HG02943 (cell line): Measurements from ENCODE around the gene BAZ1A.
"Not testable (repeated sequence)": the region's sequence is repeated elsewhere in the genome, so short reads cannot be mapped to it uniquely, and the experiment has no call there.

Experiments used
- ATAC-seq: cut with Tn5 transposase; IDR thresholded peaks from one replicate; pipeline ENCODE4 v1.9.1; 2021; ENCODE audit warnings: mild to moderate bottlenecking, low read depth, moderate library complexity; ENCODE audit not compliant: unreplicated experiment

BAZ1A gene

DNA sequence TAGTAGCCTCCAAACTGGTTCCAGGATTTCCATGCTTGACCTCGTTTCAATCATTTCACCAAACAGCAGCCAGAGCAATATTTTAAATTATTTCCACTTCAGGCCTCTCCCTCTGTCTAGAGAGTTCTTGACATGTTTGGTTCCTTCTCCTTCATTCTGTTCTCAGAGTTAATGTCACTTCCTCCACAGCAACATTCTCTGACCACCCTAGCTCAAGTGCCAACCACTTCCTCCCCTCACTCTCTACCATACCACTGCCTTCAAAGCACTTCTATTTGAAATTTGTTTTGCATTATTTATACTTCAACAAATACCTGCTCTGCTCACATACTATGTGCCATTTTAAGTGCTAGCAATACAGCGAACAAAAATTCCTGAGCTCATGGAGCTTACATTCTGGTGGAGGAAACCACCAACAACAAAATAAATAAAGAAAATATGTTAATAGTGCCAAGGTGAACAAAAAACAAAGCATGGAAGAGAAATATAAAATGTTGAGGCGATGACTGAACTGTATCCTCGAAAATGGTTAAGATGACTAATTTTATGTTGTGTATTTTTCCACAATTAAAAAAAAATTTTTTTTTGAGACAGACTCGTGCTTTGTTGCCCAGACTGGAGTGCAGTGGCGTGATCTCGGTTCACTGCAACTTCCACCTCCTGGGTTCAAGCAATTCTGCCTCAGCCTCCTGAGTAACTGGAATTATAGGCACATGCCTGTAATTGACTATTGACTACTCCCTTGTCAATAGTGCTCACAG is 17.3 kb downstream of the BAZ1A start:
- ATAC-seq = no peak

DNA sequence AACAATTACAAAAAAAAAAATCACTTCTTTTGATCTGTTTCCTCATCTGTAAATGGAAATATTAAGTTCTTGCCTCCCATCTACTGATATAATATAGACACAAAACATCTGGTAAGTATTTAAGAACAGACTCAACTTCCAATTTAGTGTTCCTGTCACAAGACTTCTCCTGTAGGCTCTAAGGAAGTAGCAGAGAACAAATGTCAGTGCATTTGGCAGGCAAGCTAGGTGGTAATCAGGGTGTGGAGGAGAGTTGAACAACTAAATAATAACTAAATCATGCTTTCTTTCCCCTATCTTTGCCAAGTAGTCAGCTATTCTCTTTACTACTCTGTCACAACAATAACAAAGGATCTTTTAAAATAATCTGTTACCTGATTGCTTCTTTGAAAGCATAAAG is 22.1 kb downstream of the BAZ1A start:
- no peak for ATAC-seq

DNA sequence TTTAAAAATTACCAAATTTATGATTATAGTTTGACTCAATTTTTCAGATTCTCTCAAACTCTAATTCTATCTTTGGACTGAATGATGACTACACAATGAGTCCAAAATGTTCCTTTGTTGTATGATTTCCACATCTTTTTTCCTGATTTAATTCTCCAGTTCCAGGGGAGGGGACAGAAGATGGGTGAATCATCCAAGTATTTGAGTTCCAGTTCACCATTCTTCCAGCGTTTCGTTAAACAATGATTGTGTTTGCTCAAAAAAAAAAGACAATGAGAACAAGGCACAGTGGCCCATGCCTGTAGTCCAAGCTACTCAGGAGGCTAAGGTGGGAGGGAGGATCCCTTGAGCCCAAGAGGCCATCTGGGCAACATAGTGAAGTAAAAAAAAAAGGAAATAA is 23.8 kb downstream of the BAZ1A start:
- no peak for ATAC-seq

DNA sequence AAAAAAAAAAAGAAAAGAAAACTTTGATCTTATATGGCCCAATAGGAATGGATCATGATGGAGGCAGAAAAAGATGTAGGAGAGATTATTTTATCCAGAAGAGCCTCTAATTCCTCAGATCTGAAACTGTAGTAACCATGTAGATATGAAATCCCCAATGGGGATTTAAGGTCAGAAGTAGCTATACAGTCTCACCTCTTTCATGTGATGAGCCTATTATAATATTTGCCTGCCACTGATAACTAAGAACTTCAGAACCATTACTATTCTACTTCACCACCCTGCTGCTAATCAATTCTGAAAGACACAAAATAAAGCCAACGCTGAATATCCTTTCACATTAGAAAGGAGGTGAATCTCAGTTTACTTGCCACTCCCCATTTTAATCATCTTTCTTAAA is 29.3 kb downstream of the BAZ1A start:
- no peak for ATAC-seq

DNA sequence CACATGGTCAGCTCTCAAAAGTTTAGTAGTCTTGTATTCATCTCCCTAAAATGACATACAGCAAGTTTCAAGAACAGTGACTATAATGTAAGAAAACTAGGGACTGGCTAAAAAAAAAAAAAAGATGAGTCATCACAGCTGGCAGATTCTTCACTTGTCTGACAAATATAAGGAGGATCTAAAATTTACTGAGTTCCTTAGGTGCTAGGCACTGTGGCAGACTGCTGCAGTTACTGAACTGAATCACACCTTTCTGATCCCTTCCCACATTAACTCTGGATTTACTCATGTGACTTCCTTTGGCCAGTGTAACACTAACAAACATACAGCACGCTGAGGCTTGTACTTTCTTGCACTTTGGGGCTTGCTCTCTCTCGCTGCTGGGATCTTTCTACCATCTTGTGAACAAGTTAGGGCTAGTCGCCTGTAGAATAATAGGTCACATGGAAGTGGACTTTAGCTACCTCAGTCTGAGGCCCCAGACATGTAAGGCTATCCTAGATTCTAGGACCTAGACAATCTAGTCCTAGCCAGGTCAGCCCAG is 32.1 kb downstream of the BAZ1A start:
- no peak for ATAC-seq

DNA sequence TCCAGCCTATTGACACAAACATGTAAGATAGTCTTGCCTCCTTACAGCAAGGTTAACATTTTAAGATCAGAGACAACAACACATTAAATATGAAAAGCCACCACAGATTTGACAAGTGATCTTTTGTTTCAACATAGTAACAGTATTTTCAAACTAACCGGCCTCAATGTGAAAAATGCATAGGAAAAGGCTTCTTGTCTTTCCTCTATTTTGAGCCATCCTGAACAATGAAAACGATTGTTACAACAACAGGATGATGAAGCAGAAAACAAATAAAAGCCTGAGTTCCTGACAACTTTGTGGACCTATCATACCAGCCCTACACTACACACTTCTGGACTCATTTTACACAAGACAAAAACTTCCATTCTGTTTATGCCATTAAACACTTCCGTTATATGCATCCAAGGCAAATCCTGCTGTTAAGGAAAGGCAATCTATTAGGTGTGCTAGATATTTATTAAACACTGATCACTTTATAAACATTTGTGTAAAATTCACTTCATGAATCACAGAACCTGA is 37.3 kb downstream of the BAZ1A start:
- no peak for ATAC-seq

DNA sequence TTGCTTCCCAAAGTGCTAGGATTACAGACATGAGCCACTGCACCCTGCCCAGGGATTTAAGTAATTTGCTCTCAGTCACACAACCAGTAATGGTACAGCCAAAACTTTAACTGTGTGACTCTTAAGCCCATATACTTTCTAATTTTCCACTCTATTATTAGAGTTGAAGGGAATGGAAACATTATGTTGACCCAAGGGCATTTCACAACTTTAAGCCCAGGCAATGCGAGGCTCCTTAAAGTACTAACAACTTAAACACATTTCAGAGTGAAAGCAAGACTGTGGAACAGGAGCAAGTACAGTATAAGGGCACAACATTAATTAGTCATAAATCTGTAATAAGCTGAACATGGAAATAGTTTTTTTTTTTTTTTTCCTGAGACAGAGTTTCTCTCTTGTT is 39.8 kb downstream of the BAZ1A start:
- no peak for ATAC-seq

DNA sequence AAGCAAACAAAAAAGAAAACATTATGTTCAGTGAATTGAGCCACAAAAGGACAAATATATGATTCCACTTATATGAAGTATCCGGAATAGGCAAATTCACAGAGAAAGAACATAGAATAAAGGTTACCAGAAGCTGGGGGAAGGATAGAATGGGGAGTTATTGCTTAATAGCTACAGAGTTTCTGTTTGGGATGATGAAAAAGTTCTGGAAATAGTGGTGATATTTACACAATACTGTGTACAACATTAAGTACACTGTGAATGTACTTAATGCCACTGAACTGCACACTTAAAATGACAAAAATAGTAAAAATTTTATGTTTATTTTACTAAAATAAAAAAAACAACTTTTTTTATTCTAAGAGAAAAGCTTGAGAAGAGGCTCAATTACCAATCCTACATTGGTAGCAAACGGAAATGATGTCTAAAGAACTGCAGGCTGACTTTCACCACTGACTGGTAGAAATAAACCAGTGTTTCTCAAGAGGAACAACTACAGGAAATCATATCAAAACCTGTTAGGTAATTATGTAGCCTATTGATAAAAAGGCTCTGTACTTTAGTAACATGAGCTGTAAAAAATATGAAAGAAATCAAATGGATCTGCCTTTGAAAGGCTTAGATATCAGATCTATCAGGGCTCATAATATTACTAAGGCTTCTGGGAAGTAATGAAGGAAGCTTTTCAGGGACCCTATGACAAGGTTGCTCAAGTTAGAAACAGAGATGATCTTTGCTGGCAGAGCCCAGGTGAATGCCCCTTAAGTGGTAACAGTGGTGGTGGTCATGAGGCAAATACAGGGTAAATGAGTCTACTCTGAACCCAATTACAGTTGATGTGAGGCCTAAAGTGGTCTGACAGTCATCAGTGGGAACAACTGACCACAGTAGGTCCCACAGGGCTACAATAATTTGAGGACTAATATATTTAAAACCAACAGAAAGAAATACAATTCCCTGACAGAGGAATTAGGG is 41.3 kb downstream of the BAZ1A start:
- ATAC-seq = no peak

DNA sequence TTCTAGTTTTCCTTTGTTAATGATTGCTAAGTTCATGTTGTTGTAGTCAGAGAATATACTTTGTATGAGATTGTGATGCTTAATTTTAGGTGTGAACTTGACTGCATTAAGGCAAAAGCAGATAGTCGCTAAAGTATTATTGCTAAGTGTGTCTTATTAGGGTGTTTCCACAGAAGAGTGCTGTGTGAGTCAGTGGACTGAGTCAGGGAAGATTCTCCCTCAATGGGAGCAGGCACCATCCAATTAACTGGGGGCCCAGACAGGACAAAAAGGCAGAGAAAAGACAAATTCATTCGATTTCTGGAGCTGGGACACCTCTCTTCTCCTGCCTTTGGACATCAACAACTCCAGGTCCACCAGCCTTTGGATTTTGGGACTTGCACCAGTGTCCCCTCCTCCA is 48.5 kb downstream of the BAZ1A start:
- ATAC-seq = no peak

DNA sequence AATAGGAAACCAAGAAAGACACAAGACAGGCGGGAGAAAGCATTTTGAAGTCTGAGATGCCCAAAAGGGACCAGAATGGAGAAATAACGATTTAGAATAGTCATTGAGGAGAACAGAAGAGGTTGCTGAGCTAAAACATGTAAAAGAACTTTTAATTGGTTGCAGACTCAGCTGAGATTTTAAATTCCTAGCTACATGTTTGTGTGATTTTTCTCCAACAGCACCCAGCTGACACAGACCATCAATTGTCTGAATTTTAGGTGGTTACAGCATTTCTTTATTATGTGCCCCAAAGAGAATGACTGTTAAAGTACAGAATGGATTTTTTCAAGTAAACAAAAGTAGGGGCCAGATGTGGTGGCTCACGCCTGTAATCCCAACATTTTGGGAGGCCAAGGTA is 50.3 kb downstream of the BAZ1A start:
- no peak for ATAC-seq

DNA sequence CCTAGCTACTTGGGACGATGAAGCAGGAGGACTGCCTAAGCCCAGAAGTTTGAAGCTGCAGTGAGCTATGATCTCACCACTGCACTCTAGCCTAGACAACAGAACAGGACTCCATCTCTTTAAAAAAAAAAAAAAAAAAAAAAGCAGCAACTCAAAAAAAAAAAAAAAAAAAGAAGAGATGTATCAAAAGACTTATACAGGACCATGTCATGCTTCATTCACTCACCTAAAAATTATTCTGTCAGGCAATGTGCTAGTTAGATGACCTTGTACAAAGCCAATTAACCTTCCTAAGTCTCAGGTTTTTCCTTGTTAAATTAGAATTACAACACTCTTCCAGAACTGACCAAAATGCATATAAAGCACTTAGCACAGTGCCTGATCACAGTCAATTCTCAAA is 50.9 kb downstream of the BAZ1A start:
- ATAC-seq = no peak

DNA sequence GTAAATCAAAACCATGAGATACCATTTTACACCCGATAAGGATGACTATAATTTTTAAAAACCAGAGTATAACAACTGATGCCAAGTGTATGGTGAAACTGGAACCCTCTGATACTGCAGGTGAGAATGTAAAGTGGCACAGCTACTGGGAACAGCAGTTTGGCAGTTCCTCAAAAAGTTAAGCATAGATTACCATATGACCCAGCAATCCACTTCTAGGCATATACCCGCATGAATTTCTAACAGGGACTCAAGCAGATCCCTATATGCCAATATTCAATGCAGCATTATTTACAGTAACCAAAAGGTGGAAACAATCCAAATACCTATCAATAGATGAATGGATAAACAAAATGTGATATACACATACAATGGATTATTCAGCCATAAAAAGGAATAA is 57.4 kb downstream of the BAZ1A start:
- no peak for ATAC-seq

DNA sequence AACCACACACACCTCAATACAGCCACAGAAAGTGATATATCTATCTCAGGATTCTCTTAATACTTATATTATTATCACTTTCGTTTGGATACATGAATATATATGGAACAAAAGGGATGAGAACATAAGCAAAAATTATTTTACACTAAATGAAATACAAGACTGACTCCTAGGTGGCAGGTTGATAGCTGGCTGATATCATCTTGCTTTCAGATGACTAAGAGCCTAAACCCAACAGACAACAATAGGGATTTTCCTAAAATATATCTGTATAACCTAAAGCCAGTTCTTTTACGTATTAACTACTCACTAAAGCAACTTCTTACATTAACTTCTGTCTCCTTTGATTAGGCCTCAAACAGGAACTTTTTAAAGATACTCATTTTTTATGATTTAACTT is 65.1 kb downstream of the BAZ1A start:
- no peak for ATAC-seq

DNA sequence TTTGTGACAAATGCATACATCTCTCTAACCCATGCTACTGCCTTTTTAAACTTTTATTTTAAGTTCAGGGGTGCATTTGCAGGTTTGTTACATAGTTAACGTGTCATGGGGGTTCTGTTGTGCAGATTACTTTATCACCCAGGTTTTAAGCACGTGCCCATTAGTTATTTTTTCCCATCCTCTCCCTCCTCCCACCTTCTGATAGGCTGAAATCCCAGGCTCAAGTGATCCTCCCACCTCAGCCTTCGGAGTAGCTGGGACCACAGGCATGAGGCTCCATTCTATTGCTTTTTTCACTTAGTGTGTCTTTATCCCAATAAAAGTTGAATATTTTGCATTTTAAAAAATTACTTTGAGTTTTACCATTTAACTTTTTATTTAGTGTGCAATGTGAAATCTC is 68.9 kb downstream of the BAZ1A start:
- ATAC-seq = no peak

DNA sequence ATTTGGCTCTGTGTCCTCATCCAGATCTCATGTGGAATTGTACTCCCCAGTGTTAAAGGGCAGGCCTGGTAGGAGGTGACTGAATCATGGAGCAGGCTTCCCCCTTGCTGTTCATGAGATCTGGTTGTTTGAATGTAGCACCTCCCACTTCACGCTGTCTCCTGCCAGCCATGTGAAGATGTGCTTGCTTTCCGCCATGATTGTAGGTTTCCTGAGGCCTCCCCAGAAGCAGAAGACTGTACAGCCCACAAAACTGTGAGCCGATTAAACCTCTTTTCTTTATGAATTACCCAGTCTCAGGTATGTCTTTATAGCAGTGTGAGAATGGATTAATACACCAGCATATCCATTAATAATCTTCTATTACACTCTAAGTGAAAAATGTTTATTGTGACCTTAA is 70.2 kb downstream of the BAZ1A start:
- ATAC-seq = no peak

DNA sequence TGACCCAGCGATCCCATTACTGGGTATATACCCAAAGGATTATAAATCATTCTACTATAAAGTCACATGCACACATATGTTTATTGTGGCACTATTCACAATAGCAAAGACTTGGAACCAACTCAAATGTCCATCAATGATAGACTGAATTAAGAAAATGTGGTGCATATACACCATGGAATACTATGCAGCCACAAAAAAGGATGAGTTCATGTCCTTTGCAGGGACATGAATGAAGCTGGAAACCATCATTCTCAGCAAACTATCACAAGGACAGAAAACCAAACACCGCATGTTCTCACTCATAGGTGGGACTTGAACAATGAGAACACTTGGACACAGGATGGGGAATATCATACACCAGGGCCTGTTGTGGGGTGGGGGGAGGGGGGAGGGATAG is 76.3 kb downstream of the BAZ1A start:
- ATAC-seq = not testable (repeated sequence)

DNA sequence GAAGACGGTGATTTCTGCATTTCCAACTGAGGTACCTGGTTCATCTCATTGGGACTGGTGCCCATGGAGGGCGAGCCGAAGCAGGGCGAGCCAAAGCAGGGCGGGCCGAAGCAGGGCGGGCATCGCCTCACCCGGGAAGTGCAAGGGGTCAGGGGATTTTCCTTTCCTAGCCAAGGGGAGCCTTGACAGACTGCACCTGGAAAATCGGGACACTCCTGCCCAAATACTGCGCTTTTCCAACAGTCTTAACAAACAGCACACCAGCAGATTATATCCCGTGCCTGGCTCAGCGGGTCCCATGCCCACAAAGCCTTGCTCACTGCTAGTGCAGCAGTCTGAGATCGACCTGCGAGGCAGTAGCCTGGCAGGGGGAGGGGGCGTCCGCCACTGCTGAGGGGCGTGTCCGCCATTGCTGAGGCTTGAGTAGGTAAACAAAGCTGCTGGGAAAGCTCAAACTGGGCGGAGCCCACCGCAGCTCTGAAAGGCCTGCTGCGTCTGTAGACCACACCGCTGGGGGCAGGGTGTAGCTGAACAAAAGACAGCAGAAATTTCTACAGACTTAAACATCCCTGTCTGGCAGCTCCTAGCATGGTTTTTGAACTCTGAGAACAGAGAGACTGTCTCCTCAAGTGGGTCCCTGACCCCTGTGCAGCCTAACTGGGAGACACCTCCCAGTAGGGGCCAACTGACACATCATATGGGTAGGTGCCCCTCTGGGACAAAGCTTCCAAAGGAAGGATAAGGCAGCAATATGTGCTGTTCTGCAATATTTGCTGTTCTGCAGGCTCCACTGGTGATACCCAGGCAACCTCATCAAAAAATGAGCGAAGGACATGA is 77.2 kb downstream of the BAZ1A start:
- no peak for ATAC-seq

DNA sequence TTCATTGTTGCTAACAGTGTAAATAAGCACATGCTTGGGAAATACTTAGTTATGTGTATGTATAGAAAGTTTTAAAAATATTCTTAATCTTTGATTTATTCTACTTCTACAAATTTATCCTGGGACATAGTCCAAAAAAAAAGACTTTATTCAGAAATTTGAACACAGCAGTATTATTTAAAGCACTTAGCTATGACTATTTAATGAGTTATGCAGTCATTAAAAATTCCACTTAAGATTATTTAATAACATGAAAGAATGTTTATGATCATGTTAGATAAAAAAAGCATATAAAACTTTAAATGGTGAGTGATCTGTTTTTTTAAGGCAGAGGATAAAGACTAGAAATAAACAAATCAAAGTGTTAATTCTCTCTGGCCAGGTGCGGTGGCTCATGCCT is 78.3 kb downstream of the BAZ1A start:
- ATAC-seq = no peak

DNA sequence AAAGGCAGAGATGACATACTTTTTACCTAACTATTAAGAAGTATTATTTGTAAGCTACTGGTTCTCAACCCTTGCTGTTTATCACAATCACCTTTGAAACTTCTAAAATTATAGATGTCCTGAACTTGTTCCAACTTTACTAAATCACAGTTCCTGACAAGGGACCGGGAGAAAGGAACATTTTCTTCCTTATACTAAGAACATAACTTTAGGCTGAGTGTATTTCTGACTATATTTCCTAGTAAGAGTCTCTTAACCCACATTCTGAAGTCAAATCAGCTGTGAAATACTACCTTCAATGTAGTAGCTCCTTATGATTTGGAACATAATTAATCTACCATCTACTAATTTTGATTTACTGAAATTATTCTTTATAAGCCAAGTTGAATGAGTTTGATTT is 80.2 kb downstream of the BAZ1A start:
- no peak for ATAC-seq

DNA sequence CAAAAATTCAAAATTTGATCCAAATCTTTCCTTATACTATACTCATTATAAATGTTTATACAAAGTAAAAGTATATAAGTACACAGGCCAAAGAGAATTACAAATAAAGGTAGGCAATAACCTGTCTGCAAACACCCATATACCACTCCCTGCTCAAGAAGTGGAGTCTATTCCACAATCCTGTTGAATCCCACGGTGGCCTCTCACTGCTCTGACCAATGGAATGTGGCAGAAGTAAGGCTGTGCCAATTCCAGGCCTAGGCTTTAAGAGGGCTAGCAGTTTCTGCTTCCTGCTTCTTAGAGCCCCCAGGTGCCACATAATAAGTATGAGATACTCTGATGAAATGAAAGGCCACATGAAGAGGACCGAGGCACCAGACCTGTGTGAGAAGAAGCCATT is 80.9 kb downstream of the BAZ1A start:
- ATAC-seq = no peak
